GM18511 (cell line): Measurements from ENCODE around the gene FBXL19.
A peak's percentile ranks its signal among the peaks of the same experiment; 100 is the strongest.

ENCODE experiments used
- ATAC-seq: cut with Tn5 transposase; IDR thresholded peaks from one replicate; pipeline ENCODE4 v1.9.1; 2021; ENCODE audit warnings: mild to moderate bottlenecking, moderate library complexity; ENCODE audit not compliant: unreplicated experiment

FBXL19 gene

DNA sequence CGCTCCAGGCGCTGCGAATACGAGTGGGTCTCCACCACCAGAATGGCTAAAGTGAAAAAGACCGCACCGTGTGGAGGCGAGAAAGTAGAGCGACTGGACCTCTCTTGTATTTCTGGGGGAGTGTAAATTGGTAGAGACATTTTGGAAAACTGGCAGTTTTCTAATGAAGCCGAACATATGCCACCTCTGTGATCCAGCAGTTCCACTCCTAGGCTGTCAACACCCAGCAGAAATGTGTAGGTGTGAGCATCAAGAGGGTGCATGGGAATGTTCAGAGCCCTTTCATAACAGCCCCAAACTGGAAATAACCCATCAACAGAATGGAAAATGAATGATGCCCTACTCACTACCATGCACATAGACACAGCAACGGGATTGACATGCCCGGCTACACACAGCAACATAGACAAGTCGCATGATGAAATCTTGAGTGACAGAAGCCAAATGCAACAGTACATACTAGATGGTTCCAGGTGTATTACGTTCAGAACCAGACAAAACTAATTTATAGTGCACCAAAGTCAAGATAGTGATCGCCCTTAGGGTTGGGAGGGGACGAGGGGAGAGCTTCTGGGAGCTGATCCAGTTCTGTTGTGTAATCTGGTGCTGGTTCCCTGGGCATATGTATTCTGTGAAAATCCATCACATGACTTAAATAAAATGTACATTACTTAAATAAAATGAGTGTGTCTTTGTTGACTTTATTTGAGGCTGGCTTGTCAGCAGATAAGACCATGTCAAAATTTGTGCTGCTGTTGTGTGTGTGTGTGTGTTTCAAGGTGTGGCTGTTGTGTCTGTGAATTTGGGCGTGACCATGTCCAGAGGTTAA, 28.6 kb upstream of the FBXL19 start:
- no peak for ATAC-seq

DNA sequence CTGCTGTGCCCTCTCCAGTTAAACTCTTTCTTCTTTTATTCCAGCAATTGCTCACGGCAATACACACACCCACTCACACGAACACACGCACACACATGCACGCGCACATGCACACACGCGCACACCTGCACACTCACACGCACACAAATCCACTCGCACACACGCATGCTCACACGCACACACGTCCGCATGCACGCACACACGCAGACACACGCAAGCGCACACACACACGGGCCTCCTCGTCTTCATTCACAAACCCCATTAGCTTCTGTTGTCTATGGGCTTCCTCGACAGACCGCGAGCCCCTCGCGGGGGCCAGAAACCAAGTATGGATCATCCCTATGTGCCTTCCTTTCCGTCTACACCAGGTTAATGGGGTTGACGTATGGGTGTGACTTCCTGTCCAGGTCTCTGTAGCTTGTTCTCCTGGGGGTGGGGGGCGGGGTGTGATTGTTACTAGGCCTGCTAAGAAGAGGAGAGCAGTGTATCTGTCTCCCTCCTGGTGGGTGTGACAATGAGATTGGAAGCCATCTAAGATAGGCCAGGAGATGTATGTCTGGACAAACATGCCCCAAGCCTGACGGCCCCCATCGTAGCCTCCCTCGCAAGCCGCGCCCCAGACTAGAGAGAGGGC, 27.6 kb upstream of the FBXL19 start:
- no peak for ATAC-seq

DNA sequence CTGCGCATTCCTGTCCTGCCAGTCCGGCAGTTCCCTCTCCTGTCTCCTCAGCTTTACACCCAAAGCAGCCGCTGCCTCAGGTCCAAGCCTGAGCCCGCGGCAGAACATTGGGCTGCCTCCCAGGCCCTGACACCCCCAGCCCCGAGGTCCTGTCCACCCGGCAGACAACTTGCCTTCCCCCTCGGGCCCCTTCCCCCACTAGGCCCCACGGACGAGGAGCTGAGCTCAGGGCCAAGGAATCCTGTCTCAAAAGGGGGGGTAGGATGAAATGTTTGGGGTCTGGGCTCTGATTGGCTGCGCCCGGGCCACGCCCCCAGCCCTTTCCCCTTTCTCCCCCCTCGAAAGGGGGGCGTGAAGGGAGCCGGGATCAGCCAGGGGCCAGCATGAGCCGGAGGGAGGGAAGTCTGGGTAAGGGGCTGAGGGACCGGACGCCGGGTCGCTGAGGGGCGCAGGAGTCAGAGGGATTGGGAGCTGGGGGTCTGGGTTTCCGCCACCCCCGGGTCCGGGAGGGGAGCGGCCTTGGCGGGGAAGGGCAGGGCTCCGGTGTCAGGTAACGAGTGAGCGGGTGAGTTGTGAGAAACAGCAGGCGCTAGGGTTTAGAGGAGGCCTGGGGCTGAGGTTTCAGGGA, 27.0 kb upstream of the FBXL19 start, which contains the start of gene CTF1:
Gene CTF1, plus strand, starts transcription at position 354 of the 628 bp plus-strand sequence. Its CDS starts 30 bp downstream, at position 384.
- ATAC-seq, result no peak

DNA sequence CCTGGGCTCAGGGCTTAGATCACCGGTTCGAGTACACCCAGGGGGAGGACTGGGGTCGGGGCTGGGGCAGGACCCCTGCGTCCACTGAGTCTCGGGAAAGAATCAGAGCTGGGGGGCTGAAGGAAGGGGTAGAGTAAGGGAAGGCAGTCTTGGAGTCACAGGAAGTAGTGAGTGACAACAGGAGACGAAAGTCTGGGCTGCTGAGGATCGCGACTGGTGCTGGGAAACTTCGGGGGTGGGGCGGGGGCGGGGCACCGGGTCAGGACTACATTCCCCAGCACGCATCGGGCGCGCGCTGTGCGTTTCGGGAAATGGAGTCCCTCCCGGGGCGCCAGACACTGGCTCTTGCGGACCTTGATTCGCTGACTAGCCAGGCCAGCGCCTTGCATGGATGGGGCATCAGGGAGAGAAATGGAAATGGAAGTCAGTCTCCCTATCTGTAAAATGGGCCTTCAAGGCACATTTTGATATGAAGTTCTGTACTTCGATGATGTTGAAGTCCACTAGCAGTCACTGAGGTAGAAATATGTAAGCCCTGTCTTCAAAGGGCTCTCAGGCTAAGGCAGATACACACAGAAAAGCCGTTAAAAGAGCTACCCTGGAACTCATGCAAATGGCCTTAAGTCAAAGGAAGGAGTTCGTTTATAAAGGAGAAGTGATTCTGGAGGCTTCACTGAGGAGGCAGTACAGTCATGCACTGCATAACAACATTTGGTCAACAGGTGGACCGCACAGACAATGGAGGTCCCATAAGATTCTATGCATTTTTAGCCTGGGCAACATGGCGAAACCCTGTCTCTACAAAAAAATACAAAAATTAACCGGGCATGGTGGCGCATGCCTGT, 26.3 kb upstream of the FBXL19 start:
- no peak for ATAC-seq

DNA sequence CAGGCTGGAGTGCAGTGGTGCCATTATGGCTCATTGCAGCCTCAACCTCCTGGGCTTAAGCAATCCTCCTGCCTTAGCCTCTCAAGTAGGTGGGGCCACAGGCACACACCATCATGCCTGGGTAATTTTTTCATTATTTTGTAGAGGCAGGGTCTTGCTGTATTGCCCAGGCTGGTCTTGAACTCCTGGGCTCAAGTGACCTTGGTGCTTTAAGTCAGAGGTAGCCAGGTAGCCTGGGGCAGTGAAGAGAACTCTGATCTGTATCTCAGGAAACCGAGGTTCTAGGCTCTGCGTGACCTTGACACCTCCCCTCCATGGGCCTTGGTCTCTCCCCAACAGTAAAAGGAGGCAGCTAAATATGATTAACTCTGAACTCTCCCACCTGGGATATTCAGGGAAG, 23.6 kb upstream of the FBXL19 start:
- ATAC-seq, result no peak

DNA sequence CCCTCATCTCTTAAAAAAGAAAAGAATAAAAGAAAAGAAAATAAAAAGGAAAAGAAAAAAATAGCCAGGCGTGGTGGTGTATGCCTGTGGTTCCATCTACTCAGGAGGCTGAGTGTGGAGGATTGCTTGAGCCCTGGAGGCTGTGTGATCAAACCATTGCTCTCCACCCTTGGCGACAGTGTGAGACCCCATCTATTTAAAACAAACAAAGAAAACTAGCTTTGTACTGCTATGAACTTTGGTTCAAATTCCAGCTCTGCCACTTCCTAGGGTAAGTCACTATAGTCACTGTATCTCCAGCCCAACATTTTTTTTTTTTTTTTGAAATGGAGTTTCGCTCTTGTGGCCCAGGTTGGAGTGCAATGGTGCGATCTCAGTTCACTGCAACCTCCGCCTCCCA, 22.8 kb upstream of the FBXL19 start:
- ATAC-seq, result no peak

DNA sequence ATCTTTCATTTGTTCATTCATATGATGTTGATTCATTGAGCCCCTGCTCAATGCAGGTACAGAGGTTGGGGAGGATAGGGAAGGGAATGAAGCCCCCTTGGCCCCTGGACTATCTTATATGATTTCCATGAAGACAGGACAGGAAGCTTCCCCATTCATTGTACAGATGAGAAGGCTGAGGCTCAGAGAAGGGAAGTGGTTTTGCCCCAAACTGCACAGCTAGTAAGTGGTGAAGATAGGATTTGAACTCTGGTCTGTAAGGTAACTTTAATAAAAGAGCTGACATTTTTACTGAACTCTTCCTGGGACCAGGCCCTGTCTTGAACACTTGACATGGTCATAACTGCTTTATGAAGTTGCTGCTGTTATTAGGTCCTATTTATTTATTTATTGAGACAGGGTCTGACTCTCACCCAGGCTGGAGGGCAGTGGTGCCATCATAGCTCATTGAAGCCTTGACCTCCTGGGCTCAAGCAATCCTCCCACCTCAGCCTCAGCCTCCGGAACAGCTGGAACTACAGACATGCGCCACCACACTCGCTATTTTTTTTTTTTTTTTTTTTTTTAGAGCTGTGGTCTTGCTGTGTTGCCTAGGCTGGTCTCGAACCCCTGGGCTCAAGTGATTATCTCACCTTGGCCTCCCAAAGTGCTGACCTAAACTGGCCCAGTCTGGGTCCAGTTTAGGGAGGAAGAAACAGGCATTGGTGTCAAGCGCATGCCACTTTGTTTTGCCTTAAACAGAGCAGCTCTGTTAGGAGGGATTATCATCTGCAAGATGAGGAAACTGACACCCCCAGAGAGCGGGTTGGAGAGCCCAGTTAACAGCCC, 22.0 kb upstream of the FBXL19 start:
- no peak for ATAC-seq

DNA sequence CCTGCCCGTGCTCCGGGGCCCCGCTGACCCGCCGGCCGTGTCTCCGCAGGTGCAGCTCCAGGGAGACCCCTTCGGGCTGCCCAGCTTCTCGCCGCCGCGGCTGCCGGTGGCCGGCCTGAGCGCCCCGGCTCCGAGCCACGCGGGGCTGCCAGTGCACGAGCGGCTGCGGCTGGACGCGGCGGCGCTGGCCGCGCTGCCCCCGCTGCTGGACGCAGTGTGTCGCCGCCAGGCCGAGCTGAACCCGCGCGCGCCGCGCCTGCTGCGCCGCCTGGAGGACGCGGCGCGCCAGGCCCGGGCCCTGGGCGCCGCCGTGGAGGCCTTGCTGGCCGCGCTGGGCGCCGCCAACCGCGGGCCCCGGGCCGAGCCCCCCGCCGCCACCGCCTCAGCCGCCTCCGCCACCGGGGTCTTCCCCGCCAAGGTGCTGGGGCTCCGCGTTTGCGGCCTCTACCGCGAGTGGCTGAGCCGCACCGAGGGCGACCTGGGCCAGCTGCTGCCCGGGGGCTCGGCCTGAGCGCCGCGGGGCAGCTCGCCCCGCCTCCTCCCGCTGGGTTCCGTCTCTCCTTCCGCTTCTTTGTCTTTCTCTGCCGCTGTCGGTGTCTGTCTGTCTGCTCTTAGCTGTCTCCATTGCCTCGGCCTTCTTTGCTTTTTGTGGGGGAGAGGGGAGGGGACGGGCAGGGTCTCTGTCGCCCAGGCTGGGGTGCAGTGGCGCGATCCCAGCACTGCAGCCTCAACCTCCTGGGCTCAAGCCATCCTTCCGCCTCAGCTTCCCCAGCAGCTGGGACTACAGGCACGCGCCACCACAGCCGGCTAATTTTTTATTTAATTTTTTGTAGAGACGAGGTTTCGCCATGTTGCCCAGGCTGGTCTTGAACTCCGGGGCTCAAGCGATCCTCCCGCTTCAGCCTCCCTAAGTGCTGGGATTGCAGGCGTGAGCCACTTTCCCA, 21.1 kb upstream of the FBXL19 start:
- peak; percentile 74 for ATAC-seq

DNA sequence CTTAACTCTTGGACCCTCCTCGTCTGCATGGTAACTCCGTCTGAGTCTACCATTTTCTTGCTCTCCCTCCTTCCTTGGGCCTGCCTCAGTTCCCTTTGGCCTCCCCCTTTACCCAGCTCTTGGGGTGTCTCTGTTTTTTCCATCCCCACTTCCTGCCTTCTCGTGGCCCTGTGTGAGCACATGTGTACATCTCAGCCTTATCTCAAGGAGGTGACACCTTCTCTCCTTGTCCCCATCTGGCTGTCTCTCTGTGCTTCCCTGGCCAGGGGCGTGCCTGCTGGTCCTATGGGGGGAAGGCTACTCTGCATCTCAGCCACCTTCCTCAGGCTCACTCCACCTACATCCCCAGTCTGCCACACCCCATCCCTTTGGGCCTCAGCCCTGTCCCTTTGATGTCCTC, 20.4 kb upstream of the FBXL19 start:
- no peak for ATAC-seq

DNA sequence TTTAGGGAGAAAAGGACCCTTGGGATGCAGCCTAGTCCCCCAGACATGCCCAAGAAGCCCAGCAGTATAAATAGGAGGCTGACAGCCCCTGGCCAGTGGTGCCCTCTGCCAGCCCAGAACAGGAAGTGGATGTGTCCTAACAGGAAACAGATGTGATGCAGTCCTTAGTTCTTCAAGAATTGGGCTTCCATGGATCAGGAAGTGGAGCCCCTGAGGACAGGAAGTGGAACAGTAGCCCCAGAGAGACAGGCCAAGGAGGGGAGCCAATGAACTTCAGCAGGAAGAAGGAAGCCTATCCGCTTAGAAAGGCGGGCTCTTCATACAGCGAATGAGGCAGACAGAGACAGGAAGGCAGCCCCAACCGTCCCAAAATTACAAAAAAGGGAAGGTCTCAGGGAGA, 19.8 kb upstream of the FBXL19 start:
- no peak for ATAC-seq

DNA sequence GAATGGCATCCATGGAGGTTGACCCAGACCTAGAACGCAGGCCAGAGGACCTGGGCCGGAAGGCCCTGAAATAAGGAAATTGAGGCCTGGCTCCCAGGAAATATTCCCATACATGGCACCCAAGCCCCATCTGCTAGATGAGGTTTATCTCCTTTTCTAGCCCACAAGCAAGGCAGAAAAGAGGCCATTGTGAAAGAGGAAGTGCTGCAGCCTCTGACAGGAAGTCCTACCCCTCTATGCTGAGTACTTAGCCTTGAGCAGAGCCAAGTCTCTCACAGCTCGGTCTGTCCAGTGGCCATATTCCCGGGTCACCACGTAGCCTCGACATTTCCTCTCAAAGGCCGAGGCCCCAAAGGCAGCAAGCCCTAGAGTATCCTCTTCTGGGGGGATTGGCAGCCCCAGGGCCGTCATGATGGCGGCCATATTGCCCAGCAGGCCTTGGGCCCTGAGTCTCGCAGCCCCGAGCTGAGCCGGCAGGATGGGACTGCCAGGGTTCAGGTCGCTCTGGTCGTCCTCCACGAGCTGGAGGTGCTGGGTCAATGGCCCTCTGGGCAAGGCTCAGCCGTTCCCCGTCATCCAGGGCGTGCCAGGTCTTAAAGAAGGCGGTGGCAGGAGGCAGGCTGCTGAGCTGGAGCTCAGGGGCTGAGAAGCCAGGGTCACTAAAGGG, 19.1 kb upstream of the FBXL19 start:
- no peak for ATAC-seq

DNA sequence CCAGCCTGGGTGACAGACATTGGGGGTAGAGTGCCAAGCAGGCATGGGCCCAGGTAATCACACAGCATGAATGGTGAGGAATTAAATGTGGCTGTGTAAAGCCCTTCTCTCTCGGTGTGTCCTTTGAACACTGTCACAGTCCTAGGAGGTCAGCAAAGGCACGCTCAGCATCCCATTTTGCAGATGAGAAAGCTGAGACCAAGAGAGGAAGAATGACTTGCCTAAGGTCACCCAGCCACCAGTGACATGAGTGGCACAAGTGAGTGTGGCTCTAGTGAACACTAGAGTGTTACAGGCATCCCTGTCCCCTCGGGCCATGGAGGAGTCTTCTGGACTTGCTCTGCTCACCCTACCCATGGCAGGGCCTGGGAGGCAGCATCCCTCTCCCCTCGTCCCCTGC, 16.3 kb upstream of the FBXL19 start:
- ATAC-seq, result no peak

DNA sequence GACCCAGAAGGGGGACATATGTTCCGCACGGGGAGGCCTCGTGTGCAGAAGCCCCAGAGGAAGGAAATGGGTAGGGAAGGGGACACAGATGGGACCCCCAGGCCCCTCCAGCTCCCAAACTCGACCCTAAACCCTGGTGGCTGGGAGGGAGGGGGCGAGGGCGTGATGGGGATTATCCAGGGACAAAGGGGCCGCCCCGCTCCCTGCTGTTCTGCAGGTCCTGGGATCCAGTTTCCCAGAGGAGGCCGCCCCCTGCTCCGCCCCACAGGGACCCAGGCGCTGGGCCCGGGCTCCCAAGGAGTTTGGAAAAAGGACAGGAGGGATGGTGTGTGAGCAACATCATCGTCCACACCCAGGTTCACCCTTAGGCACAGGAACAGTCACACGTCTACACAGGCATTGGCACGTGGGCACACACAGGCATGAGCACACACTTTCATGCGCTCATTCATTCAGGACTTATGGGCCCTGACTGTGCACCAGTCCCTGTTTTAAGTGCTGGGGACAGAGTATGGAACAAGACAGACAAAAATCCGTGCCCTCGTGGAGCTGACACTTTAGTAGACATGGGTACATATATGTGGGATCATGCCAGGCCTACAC, 12.8 kb upstream of the FBXL19 start:
- no peak for ATAC-seq

DNA sequence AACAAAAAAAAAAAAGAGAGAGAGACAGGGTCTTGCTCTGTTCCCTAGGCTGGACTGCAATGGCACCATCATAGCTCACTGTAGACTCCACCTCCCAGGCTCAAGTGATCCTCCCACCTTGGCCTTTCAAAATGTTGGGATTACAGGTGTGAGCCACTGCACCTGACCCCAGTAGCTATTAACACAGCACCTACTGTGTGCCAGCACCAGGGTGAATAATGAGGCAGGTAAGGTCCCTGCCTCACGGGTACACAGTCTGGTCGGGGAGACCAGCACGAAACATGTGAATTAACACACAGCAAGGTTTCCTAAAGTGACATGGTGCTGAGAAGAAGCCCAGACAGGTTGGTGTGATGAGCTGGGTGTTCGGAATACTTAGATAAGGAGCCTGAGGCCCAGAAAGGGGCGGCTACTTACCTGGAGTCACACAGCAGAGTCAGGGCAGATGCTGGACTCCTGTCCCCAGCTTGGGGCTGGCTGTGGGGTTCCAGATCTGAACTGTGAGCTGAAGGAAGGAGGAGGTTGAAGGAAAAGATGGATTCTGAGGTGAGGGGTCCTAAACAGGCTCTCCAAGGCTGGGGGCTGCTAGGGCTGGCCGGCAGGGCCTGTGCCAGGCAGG, 10.5 kb upstream of the FBXL19 start:
- ATAC-seq, result no peak

DNA sequence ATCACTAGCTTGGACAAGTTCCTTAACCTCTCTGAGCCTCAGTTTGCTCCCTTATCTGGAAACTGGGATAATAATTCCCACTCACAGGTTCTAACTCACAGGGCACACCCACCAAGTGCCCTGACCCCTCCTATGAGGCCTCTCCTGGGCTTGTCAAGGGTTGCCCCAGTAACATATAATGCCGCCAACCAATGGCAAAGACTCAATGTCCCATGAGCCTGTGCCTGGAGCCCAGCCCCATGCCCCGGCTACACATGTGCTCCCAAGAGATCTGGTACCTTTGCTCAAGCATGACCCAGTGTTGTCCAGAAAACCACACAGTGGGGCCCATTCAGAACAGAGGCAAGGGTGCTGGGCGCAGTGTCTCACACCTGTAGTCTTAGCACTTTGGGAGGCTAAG, 8.5 kb upstream of the FBXL19 start:
- ATAC-seq, result no peak

DNA sequence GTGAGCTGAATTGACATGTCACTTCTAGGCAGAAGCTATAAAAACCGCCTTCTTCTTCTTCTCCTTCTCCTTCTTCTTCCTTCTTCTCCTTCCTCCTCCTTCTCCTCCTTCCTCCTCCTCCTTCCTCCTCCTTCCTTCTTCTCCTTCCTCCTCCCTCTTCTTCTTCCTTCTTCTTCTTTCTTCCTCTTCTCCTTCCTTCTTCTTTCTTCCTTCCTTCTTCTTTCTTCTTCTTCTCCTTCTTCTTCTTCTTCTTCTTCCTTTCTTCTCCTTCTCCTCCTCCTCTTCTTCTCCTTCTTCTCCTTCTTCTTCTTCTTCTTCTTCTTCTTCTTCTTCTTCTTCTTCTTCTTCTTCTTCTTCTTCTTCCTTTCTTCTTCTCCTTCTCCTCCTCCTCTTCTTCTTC, 4.8 kb upstream of the FBXL19 start:
- ATAC-seq, result no peak

DNA sequence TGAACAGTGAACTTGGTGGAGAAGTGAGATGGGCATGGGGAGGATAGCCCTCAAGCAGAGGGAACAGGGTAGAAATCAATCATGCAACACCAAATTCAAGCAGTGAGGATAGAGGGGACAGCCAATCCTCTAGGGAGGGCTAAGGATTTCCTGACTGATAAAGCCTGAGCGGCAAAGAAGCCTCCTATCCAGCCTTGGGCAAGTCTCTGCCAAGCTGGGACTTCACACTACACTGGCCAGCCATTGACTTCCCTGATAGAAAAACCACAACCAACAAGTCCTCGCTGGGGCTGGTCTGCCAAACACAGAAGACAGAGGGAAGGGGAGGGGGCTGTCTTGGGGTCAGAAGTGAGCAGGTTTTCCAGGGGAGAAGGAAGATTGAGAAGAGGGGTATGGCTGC, 2.5 kb upstream of the FBXL19 start:
- ATAC-seq, result no peak

DNA sequence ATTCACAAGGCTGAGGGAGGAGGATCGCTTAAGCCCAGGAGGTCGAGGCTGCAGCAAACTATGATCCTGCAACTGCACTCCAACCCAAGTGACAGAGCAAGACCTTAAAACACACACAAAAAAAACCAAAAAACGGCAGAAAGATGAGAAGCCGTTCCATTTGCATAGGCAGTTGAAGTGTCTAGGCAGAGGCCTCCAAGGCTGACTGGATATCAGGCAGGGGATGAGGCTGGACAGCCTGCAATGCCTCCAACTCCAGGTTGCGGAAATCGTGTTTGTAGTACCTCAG, 2.0 kb upstream of the FBXL19 start:
- no peak for ATAC-seq
